Heart left ventricle (tissue), 13 donors: ENCODE results near the gene MED29.

Experiments used
- CTCF ChIP-seq, 12 donors: fragments of 200-600 bp; sonication (generic) in 4 of 12; IDR thresholded peaks; one replicate each; pipeline versions ENCODE4 v1.5.0 to v1.8.0; 2018 to 2022; ENCODE audit warnings: antibody characterized with exemption in 12 of 12, mild to moderate bottlenecking in 5 of 12
- POLR2A ChIP-seq, 2 donors: fragments of 450-650 bp; IDR thresholded peaks; one replicate each; pipeline ENCODE4 v1.6.1; 2017; ENCODE audit warnings: antibody characterized with exemption in 2 of 2, mild to moderate bottlenecking in 2 of 2, moderate library complexity in 2 of 2
- donor health status: ischemic (EF 13 %, LVEDD 7.1; RV severe dilation, severe dysfunction).
- donor health status: DM: no; HTN: yes; CAD: no.
- donor health status: DM: no; HTN: no; CAD: no.
- donor health status: ischemic (EF 25% LVEDD 6.9; RV normal size, moderate dysfunction).
- donor health status: ischemic (EF 25% LVEDD 5.7; RV mildly dilated, moderate dysfunction).
- donor health status: ischemic (EF 35%, LVEDD 5.7; RV mildly dilated, moderate dysfunction).
- donor health status: nonischemic (EF 11% LVEDD 7.7; RV severe dilation, severe dysfunction).
- donor health status: DM: yes; HTN: yes; CAD: no.
- donor health status: PGD.
- donor health status: ischemic (EF 29% LVEDD 5.4; RV normal size, mild dysfunction).
- donor health status: nonischemic (EF 23%, LVEDD 6.1; RV moderate dilation, normal function).

- TF ChIP-seq CTCF (IDR thresholded peaks at IDR 0.05) (no peak), POLR2A (IDR thresholded peaks at IDR 0.05) (no peak)
Observed at GRCh38 chr19:39372047-39372802, 19.0 kb upstream of the MED29 start.
